CD8-positive, alpha-beta memory T cell (primary cell): ENCODE data around the gene MACF1. TPM values are rescaled to one million over a fixed set of nuclear protein-coding genes. Genes with fewer than 3 reads are reported as not detected.

Source experiments
- CTCF ChIA-PET: fragments of 350-600 bp; sonication (Branson Sonifier 250); formaldehyde crosslinking; loops from one replicate; lab custom pipeline; 2021; ENCODE audit warnings: antibody characterized with exemption; lab: Charles Lee
- POLR2A ChIA-PET: fragments of 350-600 bp; sonication (Branson Sonifier 250); formaldehyde crosslinking; loops from one replicate; lab custom pipeline; 2021; ENCODE audit warnings: antibody characterized with exemption; lab: Charles Lee
- DNase-seq, 5 donors: peaks; one replicate each; pipeline versions ENCODE4 v3.0.0 to v3.0.0-alpha.2; 2020 to 2022; ENCODE audit warnings: mixed read lengths in 1 of 5
- H3K27ac ChIP-seq: one replicate; pipeline ENCODE4 v1.7.0; 2013; ENCODE audit warnings: low read depth, mild to moderate bottlenecking, low read length, moderate library complexity
- H3K27me3 ChIP-seq: 2 replicates; pipeline ENCODE4 v1.7.0; 2013; ENCODE audit warnings: low read length, mild to moderate bottlenecking; ENCODE audit not compliant: insufficient read depth, poor library complexity, severe bottlenecking
- H3K36me3 ChIP-seq: 2 replicates; pipeline ENCODE4 v1.7.0; 2013; ENCODE audit warnings: mild to moderate bottlenecking, low read length, moderate library complexity; ENCODE audit not compliant: insufficient read depth
- H3K4me1 ChIP-seq: 2 replicates; pipeline ENCODE4 v1.7.0; 2013; ENCODE audit warnings: mild to moderate bottlenecking, low read length, moderate library complexity; ENCODE audit not compliant: insufficient read depth
- H3K4me3 ChIP-seq: 2 replicates; pipeline ENCODE4 v1.7.0; 2013; ENCODE audit warnings: mild to moderate bottlenecking, low read length
- H3K9me3 ChIP-seq: 2 replicates; pipeline ENCODE4 v1.7.0; 2013; ENCODE audit warnings: mild to moderate bottlenecking, low read length
- H3K27ac Mint-ChIP-seq, 8 donors: one replicate each; pipeline ENCODE4 v1.8.0; 2020 to 2021; ENCODE audit warnings: mixed read lengths in 8 of 8, mild to moderate bottlenecking in 6 of 8, inconsistent platforms in 3 of 8, moderate library complexity in 3 of 8
- H3K27me3 Mint-ChIP-seq, 2 donors: one replicate each; pipeline ENCODE4 v1.8.0; 2020 to 2021; ENCODE audit warnings: mixed read lengths in 2 of 2, mild to moderate bottlenecking in 1 of 2, moderate library complexity in 1 of 2
- H3K36me3 Mint-ChIP-seq, 3 donors: one replicate each; pipeline ENCODE4 v1.8.0; 2020 to 2021; ENCODE audit warnings: mixed read lengths in 3 of 3, inconsistent platforms in 1 of 3, mild to moderate bottlenecking in 1 of 3
- H3K4me1 Mint-ChIP-seq, 3 donors: one replicate each; pipeline ENCODE4 v1.8.0; 2020 to 2021; ENCODE audit warnings: mixed read lengths in 3 of 3, inconsistent platforms in 1 of 3, mild to moderate bottlenecking in 1 of 3
- H3K4me3 Mint-ChIP-seq, 7 donors: one replicate each; pipeline ENCODE4 v1.8.0; 2020 to 2021; ENCODE audit warnings: mixed read lengths in 7 of 7, mild to moderate bottlenecking in 6 of 7, moderate library complexity in 4 of 7, inconsistent platforms in 2 of 7
- H3K9me3 Mint-ChIP-seq, 5 donors: one replicate each; pipeline ENCODE4 v1.8.0; 2020 to 2022; ENCODE audit warnings: mixed read lengths in 5 of 5, mild to moderate bottlenecking in 3 of 5, moderate library complexity in 2 of 5, inconsistent platforms in 1 of 5
- polyA plus RNA-seq: library from polyadenylated mRNA; unstranded; fragments of 300-500 nt; fragmentation: Illumina TruSeq; gene quantifications from one replicate; pipeline ENCODE4 v1.2.3, GENCODE V29; 2021
- total RNA-seq, 2 experiments: library from RNA; stranded (reverse); gene quantifications; one replicate each; pipeline ENCODE4 v1.2.3, GENCODE V29; 2021

MACF1 gene
- total and polyA plus RNA-seq, 3 experiments from 2014 or later = 87.6 to 154 (median 151) TPM

DNA sequence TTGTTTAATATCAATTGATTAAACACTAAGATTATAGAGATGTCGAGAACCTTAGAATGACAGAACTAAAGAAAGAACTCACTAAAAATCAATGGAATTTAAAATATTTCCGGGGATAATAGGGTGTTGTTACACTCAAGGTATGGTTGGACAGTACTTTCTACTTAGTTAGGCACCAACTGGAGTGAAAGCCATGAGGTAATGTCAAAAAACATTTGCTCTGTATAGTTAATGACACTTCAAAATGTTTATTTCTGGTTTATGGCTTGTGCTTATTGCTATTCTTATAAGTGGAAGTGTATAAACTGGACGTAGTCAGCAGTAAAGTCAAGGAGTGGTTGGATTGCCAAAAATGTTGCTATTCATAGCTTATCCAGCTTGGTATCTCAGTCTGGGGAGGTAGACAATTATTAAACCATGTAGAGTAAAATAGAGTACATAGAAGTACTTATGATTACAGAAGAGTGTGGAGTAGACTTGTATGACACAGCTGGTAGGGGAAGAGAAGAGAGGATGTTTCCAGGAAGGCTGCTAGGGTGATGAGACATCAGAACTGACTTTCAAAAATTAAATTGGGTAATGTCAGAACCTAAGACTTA lies 230.4 kb downstream of the MACF1 start:
- H3K9me3 Mint-ChIP-seq = no peaks in the 10 kb centered on the region
- H3K27me3 Mint-ChIP-seq = no peaks in the 10 kb centered on the region
- Histone ChIP-seq H3K4me1 (no peaks in the 10 kb centered on the region), H3K36me3 (peaks cover 67% of the 10 kb centered on the region), H3K9me3 (no peaks in the 10 kb centered on the region), H3K27ac (no peak overlapping the region), H3K4me3 (no peak overlapping the region), H3K27me3 (no peaks in the 10 kb centered on the region)
- no peak for DNase-seq
- H3K27ac Mint-ChIP-seq = peak overlapping the region in 4 of 8 donors; percentile 12 to 53 (median 16)
- peaks cover 14 to 84% (median 36%) of the 10 kb centered on the region in 3 donors for H3K36me3 Mint-ChIP-seq
- ChIA-PET POLR2A (no interaction called here), CTCF (interaction anchor here (1.0 kb wide), 1 partner anchor 24 kb away, joined by 3 read pairs; no protein-coding TSS in a partner anchor)
- peaks cover 0 to 4% (median 0%) of the 10 kb centered on the region in 3 donors for H3K4me1 Mint-ChIP-seq
- no peak overlapping the region for H3K4me3 Mint-ChIP-seq

GRCh38 chr1:39435597-39435996 lies 231.1 kb downstream of the MACF1 start:
- CTCF ChIA-PET = no interaction called here
- Mint-ChIP-seq H3K4me1 (peaks cover 0 to 4% (median 0%) of the 10 kb centered on the region in 3 donors), H3K27me3 (no peaks in the 10 kb centered on the region), H3K4me3 (no peak overlapping the region), H3K27ac (peak overlapping the region in 3 of 8 donors; percentile 38 to 76 (median 68)), H3K36me3 (peaks cover 14 to 84% (median 36%) of the 10 kb centered on the region in 3 donors), H3K9me3 (no peaks in the 10 kb centered on the region)
- H3K36me3 ChIP-seq = peaks cover 66% of the 10 kb centered on the region
- no peaks in the 10 kb centered on the region for H3K27me3 ChIP-seq
- H3K27ac ChIP-seq = no peak overlapping the region
- POLR2A ChIA-PET = no interaction called here
- no peak for DNase-seq
- no peaks in the 10 kb centered on the region for H3K4me1 ChIP-seq
- no peaks in the 10 kb centered on the region for H3K9me3 ChIP-seq
- no peak overlapping the region for H3K4me3 ChIP-seq

- Histone ChIP-seq H3K4me3 (no peak overlapping the region), H3K27me3 (no peaks in the 10 kb centered on the region), H3K4me1 (no peaks in the 10 kb centered on the region), H3K9me3 (no peaks in the 10 kb centered on the region), H3K27ac (no peak overlapping the region), H3K36me3 (peaks cover 70% of the 10 kb centered on the region)
- peaks cover 0 to 2% (median 0%) of the 10 kb centered on the region in 3 donors for H3K4me1 Mint-ChIP-seq
- ChIA-PET POLR2A (no interaction called here), CTCF (no interaction called here)
- no peak overlapping the region for H3K4me3 Mint-ChIP-seq
- no peaks in the 10 kb centered on the region for H3K9me3 Mint-ChIP-seq
- no peaks in the 10 kb centered on the region for H3K27me3 Mint-ChIP-seq
- H3K27ac Mint-ChIP-seq = peak overlapping the region in 1 of 8 donors; percentile 58
- peaks cover 18 to 84% (median 33%) of the 10 kb centered on the region in 3 donors for H3K36me3 Mint-ChIP-seq
- DNase-seq = no peak
These were observed 232.3 kb downstream of the MACF1 start for GRCh38 chr1:39436842-39437241.

GRCh38 chr1:39438042-39438441 lies 233.5 kb downstream of the MACF1 start:
- Mint-ChIP-seq H3K27me3 (no peaks in the 10 kb centered on the region), H3K9me3 (no peaks in the 10 kb centered on the region), H3K4me3 (no peak overlapping the region), H3K4me1 (peaks cover 0 to 2% (median 0%) of the 10 kb centered on the region in 3 donors), H3K27ac (peak overlapping the region in 2 of 8 donors; percentile 55 to 81), H3K36me3 (peaks cover 20 to 84% (median 38%) of the 10 kb centered on the region in 3 donors)
- no peak for DNase-seq
- ChIA-PET POLR2A (no interaction called here), CTCF (interaction anchor here (1.0 kb wide), 1 partner anchor 340 kb away, joined by 3 read pairs; no protein-coding TSS in a partner anchor)
- no peaks in the 10 kb centered on the region for H3K9me3 ChIP-seq
- no peaks in the 10 kb centered on the region for H3K27me3 ChIP-seq
- H3K4me3 ChIP-seq = no peak overlapping the region
- peaks cover 73% of the 10 kb centered on the region for H3K36me3 ChIP-seq
- H3K27ac ChIP-seq = no peak overlapping the region
- H3K4me1 ChIP-seq = no peaks in the 10 kb centered on the region

DNA sequence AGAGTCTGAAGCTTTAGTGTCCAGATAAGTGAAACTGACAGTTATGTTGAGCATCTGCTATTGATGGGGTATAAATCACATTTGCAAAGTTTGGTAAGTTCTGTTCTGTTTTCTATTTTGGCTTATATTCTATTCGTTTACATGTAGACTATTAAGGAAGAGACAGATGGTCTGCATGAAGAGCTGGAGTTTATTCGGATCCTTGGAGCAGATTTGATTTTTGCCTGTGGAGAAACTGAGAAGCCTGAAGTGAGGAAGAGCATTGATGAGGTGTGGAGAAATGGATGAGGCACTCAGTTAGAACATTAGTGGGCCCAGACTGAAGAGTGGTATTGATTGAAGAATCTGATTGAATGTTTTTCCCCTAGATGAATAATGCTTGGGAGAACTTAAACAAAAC lies 236.4 kb downstream of the MACF1 start:
- POLR2A ChIA-PET = no interaction called here
- H3K27ac Mint-ChIP-seq = peak overlapping the region in 4 of 8 donors; percentile 53 to 73 (median 56)
- H3K4me1 Mint-ChIP-seq = no peaks in the 10 kb centered on the region
- no peak overlapping the region for H3K4me3 ChIP-seq
- H3K36me3 Mint-ChIP-seq = peaks cover 19 to 85% (median 50%) of the 10 kb centered on the region in 3 donors
- no peaks in the 10 kb centered on the region for H3K4me1 ChIP-seq
- CTCF ChIA-PET = no interaction called here
- no peaks in the 10 kb centered on the region for H3K9me3 ChIP-seq
- DNase-seq = no peak
- peaks cover 73% of the 10 kb centered on the region for H3K36me3 ChIP-seq
- H3K27me3 Mint-ChIP-seq = no peaks in the 10 kb centered on the region
- no peaks in the 10 kb centered on the region for H3K27me3 ChIP-seq
- no peak overlapping the region for H3K27ac ChIP-seq
- no peaks in the 10 kb centered on the region for H3K9me3 Mint-ChIP-seq
- no peak overlapping the region for H3K4me3 Mint-ChIP-seq

DNA sequence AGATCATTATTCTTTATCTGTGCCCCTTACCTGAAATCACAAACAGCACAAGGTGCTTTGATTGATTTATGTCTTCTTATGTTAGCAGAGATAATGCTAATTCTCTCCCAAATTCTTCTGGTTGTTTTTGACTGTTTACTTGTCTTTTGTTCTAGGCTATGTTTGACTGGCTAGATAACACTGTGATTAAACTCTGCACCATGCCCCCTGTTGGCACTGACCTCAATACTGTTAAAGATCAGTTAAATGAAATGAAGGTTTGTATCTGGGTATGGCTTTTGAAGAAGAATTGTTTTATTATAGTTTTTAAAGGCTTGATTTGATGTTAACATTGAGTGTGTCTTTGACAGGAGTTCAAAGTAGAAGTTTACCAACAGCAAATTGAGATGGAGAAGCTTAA lies 237.3 kb downstream of the MACF1 start:
- Histone ChIP-seq H3K36me3 (peaks cover 69% of the 10 kb centered on the region), H3K4me3 (no peak overlapping the region), H3K9me3 (no peaks in the 10 kb centered on the region), H3K27me3 (no peaks in the 10 kb centered on the region), H3K4me1 (no peaks in the 10 kb centered on the region), H3K27ac (no peak overlapping the region)
- ChIA-PET POLR2A (no interaction called here), CTCF (no interaction called here)
- no peak for DNase-seq
- Mint-ChIP-seq H3K27me3 (no peaks in the 10 kb centered on the region), H3K4me3 (no peak overlapping the region), H3K27ac (peak overlapping the region in 3 of 8 donors; percentile 6 to 62 (median 56)), H3K4me1 (no peaks in the 10 kb centered on the region), H3K9me3 (no peaks in the 10 kb centered on the region), H3K36me3 (peaks cover 19 to 83% (median 44%) of the 10 kb centered on the region in 3 donors)

DNA sequence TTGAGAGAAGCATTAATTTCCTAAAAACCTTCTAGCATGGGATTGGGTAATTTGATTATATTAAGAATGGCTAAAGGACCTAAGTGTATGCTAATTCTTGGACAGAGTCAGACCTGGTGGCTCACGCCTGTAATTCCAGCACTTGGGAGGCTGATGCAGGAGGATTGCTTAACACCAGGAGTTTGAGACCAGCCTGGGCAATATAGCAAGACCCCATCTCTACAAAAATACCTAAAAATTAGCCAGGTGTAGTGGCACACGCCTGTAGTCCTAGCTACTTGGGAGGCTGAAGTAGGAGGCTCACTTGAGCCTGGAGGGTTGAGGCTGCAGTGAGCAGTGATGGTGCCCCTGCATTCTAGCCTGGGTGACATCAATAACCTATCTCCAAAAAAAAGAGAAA lies 241.1 kb downstream of the MACF1 start:
- no peak overlapping the region for H3K4me3 ChIP-seq
- no peaks in the 10 kb centered on the region for H3K27me3 ChIP-seq
- H3K4me1 ChIP-seq = no peaks in the 10 kb centered on the region
- no peak overlapping the region for H3K27ac ChIP-seq
- Mint-ChIP-seq H3K27me3 (no peaks in the 10 kb centered on the region), H3K9me3 (no peaks in the 10 kb centered on the region), H3K27ac (peak overlapping the region in 2 of 8 donors; percentile 66 to 75), H3K36me3 (peaks cover 15 to 90% (median 45%) of the 10 kb centered on the region in 3 donors), H3K4me1 (no peaks in the 10 kb centered on the region), H3K4me3 (no peak overlapping the region)
- ChIA-PET CTCF (no interaction called here), POLR2A (no interaction called here)
- no peaks in the 10 kb centered on the region for H3K9me3 ChIP-seq
- DNase-seq = no peak
- peaks cover 73% of the 10 kb centered on the region for H3K36me3 ChIP-seq

DNA sequence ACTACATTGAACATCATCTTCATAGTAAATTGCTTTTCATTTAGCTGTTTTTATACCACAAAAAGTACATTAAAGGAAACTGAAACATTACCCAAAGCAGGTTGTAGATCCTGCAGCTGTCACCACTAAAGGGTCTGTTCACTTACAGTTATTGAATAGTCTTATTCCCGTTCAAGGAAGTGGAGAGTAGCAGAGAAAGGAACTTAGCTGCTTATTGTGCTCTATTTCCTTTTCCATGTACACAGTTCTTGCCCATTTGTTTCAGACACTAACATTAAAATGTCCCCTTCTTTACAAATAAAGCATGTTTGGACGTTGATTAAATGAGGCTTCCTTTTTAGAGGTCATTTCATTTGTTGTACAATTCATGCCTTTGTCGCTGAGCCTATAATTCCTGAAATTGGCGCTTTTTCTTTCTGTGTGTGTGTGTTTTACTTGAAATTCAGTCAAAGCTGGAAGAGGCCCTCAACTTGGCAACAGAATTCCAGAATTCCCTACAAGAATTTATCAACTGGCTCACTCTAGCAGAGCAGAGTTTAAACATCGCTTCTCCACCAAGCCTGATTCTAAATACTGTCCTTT lies 242.6 kb downstream of the MACF1 start:
- no peaks in the 10 kb centered on the region for H3K9me3 Mint-ChIP-seq
- Histone ChIP-seq H3K27ac (no peak overlapping the region), H3K27me3 (no peaks in the 10 kb centered on the region), H3K4me1 (no peaks in the 10 kb centered on the region), H3K36me3 (peaks cover 72% of the 10 kb centered on the region), H3K9me3 (no peaks in the 10 kb centered on the region), H3K4me3 (no peak overlapping the region)
- H3K36me3 Mint-ChIP-seq = peaks cover 16 to 91% (median 51%) of the 10 kb centered on the region in 3 donors
- POLR2A ChIA-PET = no interaction called here
- no peaks in the 10 kb centered on the region for H3K27me3 Mint-ChIP-seq
- H3K4me3 Mint-ChIP-seq = no peak overlapping the region
- no peaks in the 10 kb centered on the region for H3K4me1 Mint-ChIP-seq
- CTCF ChIA-PET = no interaction called here
- no peak for DNase-seq
- no peak overlapping the region for H3K27ac Mint-ChIP-seq
